Neural crest cell (in vitro differentiated cells): ENCODE measurements around the gene CHN2. TPM values are rescaled to one million over a fixed set of nuclear protein-coding genes. Genes with fewer than 3 reads are reported as not detected.
A peak's percentile ranks its signal among the peaks of the same experiment; 100 is the strongest.

Experiments used
- DNase-seq: peaks from one replicate; pipeline ENCODE4 v3.0.0; 2021; ENCODE audit warnings: low read depth, mixed read lengths, low spot score
- H3K27ac Mint-ChIP-seq: one replicate; pipeline ENCODE4 v1.8.0; 2021; ENCODE audit warnings: mild to moderate bottlenecking, mixed read lengths; ENCODE audit not compliant: unreplicated experiment
- H3K27me3 Mint-ChIP-seq: 2 replicates; pipeline ENCODE4 v1.8.0; 2021; ENCODE audit warnings: low read depth, mild to moderate bottlenecking, mixed read lengths
- H3K36me3 Mint-ChIP-seq: 2 replicates; pipeline ENCODE4 v1.8.0; 2021; ENCODE audit warnings: low read depth, mild to moderate bottlenecking, mixed read lengths
- H3K4me1 Mint-ChIP-seq: 2 replicates; pipeline ENCODE4 v1.8.0; 2021; ENCODE audit warnings: mixed read lengths
- H3K4me3 Mint-ChIP-seq: one replicate; pipeline ENCODE4 v1.8.0; 2021; ENCODE audit warnings: mild to moderate bottlenecking, mixed read lengths
- H3K9me3 Mint-ChIP-seq: 2 replicates; pipeline ENCODE4 v1.8.0; 2021; ENCODE audit warnings: mixed read lengths
- total RNA-seq: library from RNA; stranded (reverse); gene quantifications from 2 replicates; pipeline ENCODE4 v1.2.1, GENCODE V29; 2021
- TF ChIP-seq, protein P1 (sequence below): fragments of 200-600 bp; sonication (generic); conservative IDR thresholded peaks from 2 replicates; pipeline ENCODE4 v1.5.0; 2021; ENCODE audit warnings: antibody characterized with exemption, mild to moderate bottlenecking

Gene CHN2
- total RNA-seq, 1 donor from 2014 or later: 15.4 TPM

DNA sequence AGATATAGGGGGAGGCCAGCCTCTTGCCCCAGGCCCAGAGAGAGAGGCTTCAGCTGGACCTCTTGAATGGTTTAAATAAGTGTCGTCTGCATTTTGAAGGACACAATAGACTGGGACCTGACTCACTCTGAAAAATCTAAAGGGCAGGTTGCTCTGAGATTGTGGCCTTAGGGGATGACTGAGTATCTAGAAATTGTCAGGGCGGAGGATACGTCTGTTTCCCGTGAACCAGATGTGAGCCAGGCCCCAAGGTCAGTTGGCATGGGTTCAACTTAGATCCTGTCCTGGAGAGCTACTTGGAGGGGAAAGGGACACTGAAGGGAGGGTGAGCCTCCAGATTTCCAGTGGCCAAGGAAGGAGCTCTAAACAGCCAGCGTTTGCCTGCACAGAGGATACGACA is 110.2 kb downstream of the CHN2 start:
- no peaks in the 10 kb centered on the region for H3K9me3 Mint-ChIP-seq
- peaks cover 34% of the 10 kb centered on the region for H3K4me1 Mint-ChIP-seq
- H3K27me3 Mint-ChIP-seq: no peaks in the 10 kb centered on the region
- TF ChIP-seq, protein P1, sequence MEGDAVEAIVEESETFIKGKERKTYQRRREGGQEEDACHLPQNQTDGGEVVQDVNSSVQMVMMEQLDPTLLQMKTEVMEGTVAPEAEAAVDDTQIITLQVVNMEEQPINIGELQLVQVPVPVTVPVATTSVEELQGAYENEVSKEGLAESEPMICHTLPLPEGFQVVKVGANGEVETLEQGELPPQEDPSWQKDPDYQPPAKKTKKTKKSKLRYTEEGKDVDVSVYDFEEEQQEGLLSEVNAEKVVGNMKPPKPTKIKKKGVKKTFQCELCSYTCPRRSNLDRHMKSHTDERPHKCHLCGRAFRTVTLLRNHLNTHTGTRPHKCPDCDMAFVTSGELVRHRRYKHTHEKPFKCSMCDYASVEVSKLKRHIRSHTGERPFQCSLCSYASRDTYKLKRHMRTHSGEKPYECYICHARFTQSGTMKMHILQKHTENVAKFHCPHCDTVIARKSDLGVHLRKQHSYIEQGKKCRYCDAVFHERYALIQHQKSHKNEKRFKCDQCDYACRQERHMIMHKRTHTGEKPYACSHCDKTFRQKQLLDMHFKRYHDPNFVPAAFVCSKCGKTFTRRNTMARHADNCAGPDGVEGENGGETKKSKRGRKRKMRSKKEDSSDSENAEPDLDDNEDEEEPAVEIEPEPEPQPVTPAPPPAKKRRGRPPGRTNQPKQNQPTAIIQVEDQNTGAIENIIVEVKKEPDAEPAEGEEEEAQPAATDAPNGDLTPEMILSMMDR: no peak
- no peak overlapping the region for H3K4me3 Mint-ChIP-seq
- H3K36me3 Mint-ChIP-seq: no peaks in the 10 kb centered on the region
- no peak for DNase-seq
- peak overlapping the region; percentile 20 for H3K27ac Mint-ChIP-seq

DNA sequence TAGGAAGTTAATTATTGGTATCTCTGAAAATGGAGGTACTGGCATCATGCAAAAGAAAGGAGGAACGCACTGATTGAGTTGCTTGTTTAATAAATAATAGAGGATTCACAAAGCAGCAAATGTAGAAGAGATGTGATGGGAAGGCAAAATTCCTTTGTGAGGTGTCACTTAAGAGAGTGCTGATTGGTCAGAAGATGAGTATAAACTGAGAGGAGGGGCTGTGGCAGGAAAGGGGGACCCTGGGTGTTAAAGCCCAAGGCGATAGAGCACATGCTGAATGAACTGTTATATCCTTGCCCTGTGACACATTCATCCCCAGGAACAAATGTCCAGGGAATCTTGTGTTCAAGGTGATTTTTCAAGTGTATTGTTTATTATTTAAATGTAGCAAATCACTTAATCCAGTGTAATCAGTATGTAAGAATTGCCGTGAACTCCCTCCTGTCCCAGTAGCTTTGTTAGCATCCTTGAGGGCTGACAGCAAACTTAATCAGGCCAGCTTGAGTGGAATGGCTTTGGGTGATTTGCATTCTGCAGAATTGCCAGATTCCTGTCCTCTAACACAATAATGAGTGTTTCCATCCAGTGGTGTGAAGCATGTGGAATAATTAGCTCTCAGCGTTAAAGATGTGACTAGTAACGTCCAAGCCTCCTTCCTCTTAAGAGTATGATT is 111.9 kb downstream of the CHN2 start:
- H3K27ac Mint-ChIP-seq: no peak overlapping the region
- H3K27me3 Mint-ChIP-seq: no peaks in the 10 kb centered on the region
- TF ChIP-seq, protein P1: no peak
- peaks cover 22% of the 10 kb centered on the region for H3K4me1 Mint-ChIP-seq
- peaks cover 3% of the 10 kb centered on the region for H3K9me3 Mint-ChIP-seq
- no peak for DNase-seq
- no peaks in the 10 kb centered on the region for H3K36me3 Mint-ChIP-seq
- H3K4me3 Mint-ChIP-seq: no peak overlapping the region

DNA sequence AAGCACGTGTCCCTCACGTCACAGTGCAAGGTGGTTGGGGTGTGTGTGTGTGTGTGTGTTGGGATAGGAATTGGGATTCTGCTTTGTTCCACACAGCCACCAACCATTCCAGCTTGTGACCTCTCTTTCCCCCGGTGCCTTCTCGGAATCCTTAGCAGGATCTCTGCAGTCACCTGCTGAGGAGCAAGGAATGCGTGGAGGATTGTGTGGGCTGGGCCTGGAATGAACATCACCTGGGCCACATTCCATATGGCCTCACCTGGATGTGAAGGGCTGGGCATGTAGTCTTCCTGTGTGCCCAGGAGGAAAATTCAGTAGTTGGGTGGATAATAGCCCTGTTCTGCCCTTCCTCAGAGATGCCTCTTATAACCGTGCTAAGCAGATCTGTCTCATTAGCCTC is 113.8 kb downstream of the CHN2 start:
- Mint-ChIP-seq H3K27me3 (no peaks in the 10 kb centered on the region), H3K4me3 (no peak overlapping the region), H3K9me3 (peaks cover 3% of the 10 kb centered on the region), H3K27ac (no peak overlapping the region), H3K4me1 (peaks cover 19% of the 10 kb centered on the region), H3K36me3 (no peaks in the 10 kb centered on the region)
- no peak for DNase-seq
- TF ChIP-seq, protein P1: no peak

DNA sequence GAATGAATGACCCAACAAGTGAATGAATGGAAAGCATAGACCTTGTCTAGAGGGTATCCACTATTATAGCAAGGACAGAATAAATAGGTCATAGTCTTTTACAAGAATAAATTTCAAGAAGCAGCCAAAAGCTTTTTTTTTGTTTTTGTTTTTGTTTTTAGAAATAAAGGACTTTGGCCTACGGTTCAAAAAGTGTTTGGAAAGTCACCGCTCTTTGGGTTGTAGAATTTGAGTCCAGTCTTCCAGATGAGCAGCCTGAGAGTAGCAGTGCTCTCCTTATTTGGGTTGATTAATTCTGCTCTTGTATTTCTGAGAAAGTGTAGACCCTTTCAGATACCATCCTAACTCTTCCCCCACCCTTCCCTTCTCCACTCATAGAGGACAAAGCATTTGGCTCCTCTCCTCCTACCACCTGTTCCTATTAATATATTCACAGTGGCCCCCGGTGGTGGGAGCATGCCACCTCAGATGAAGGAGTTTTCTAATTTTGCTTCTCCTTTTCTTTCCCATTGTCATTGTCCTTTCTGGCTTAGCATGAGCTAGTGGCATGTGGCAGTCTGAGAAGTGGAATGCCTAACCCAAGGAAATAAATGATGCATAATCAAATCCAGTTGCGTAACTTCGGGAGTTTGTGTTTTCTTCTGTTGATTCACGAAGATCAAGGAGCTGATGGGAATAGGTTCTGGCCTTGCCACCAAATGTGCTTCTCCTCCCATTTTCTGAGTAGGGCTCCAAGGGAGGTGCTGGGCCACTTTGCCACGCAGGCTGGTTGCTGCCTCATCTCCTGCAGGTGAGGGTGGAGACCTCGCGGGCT is 114.7 kb downstream of the CHN2 start:
- Mint-ChIP-seq H3K36me3 (no peaks in the 10 kb centered on the region), H3K4me3 (no peak overlapping the region), H3K4me1 (peaks cover 19% of the 10 kb centered on the region), H3K9me3 (peaks cover 3% of the 10 kb centered on the region), H3K27ac (no peak overlapping the region), H3K27me3 (no peaks in the 10 kb centered on the region)
- TF ChIP-seq, protein P1: no peak
- no peak for DNase-seq

DNA sequence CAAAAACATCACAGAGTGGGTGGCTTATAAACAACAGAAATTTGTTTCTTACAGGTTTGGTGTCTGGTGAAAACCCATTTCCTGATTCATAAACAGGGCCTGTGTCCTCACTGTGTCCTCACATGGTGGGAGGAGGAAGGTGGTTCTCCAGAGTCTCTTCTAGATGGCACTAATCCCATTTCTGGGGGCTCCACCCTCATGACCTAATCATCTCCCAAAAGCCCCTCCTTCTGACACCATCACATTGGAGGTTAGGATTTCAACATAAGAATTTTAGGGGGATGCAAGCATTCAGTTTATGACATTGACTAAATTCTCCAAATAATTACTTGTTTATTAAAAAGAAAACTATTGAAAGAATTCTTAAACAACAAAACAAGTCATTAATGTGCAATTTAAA is 116.0 kb downstream of the CHN2 start:
- H3K27ac Mint-ChIP-seq: no peak overlapping the region
- TF ChIP-seq, protein P1: no peak
- no peaks in the 10 kb centered on the region for H3K36me3 Mint-ChIP-seq
- no peaks in the 10 kb centered on the region for H3K27me3 Mint-ChIP-seq
- DNase-seq: no peak
- peaks cover 3% of the 10 kb centered on the region for H3K9me3 Mint-ChIP-seq
- peaks cover 12% of the 10 kb centered on the region for H3K4me1 Mint-ChIP-seq
- no peak overlapping the region for H3K4me3 Mint-ChIP-seq
